Thyroid gland (tissue), 4 donors: ENCODE measurements around the gene TBXAS1.

ENCODE experiments used
- CTCF ChIP-seq, 6 experiments: fragments of 200-600 bp in 3 of 6; fragments of 450-650 bp in 3 of 6; sonication (generic) in 3 of 6; IDR thresholded peaks; one replicate each; pipeline ENCODE4 v1.5.1; 2016 to 2019; ENCODE audit warnings: antibody characterized with exemption in 6 of 6, mild to moderate bottlenecking in 2 of 6, inconsistent platforms in 1 of 6, moderate library complexity in 1 of 6
- POLR2A ChIP-seq, 2 donors: fragments of 450-650 bp; IDR thresholded peaks; one replicate each; pipeline ENCODE4 v1.6.1; 2017; ENCODE audit warnings: antibody characterized with exemption in 2 of 2, mild to moderate bottlenecking in 2 of 2, moderate library complexity in 1 of 2

DNA sequence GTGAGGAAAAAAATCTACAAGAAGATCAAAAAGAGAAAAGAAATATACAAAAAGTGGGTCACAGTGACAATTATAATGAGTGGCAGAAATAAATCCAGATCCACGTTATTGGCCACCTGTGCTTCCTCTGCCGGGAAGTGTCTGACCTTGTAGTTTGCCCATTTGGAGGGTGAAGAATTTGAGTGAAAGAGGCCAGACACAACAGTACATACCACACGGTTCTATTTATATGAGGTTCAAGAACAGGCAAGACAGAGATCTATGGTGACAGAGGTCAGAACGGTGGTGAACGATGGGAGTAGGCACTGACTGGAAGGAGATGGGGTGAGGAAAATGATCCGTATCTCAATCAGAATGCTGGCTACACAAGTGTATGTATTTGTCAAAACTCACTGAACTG lies 216.6 kb downstream of the TBXAS1 start:
- TF ChIP-seq CTCF (IDR thresholded peaks at IDR 0.05) (no peak), POLR2A (IDR thresholded peaks at IDR 0.05) (no peak)
